WTC11 (cell line): Measurements from ENCODE around the gene CCDC178. TPM values are rescaled to one million over a fixed set of nuclear protein-coding genes. Genes with fewer than 3 reads are reported as not detected.

ENCODE experiments used
- ATAC-seq: fragments of 200-7000 bp; cut with Tn5 transposase; 2 replicates; pipeline ENCODE4 v1.10.0; 2021; ENCODE audit warnings: mild to moderate bottlenecking, moderate library complexity
- CTCF ChIA-PET: fragments of 300-600 bp; sonication (Branson Sonifier 250); formaldehyde crosslinking; loops from one replicate; lab custom pipeline; 2021; ENCODE audit warnings: antibody characterized with exemption; lab: Charles Lee
- POLR2A ChIA-PET: fragments of 350-600 bp; sonication (Branson Sonifier 250); formaldehyde crosslinking; loops from one replicate; lab custom pipeline; 2021; ENCODE audit warnings: antibody characterized with exemption; lab: Charles Lee
- DNase-seq: peaks from one replicate; pipeline ENCODE4 v3.0.0; 2021; ENCODE audit warnings: low spot score
- H3K27ac Mint-ChIP-seq: 2 replicates; pipeline ENCODE4 v1.8.0; 2021; ENCODE audit warnings: mixed read lengths
- H3K27me3 Mint-ChIP-seq: 2 replicates; pipeline ENCODE4 v1.8.0; 2021; ENCODE audit warnings: low read depth, mild to moderate bottlenecking, moderate library complexity, mixed read lengths
- H3K36me3 Mint-ChIP-seq: 2 replicates; pipeline ENCODE4 v1.8.0; 2021; ENCODE audit warnings: mixed read lengths
- H3K4me1 Mint-ChIP-seq: 2 replicates; pipeline ENCODE4 v1.8.0; 2022; ENCODE audit warnings: mixed read lengths
- H3K4me3 Mint-ChIP-seq: 2 replicates; pipeline ENCODE4 v1.8.0; 2021; ENCODE audit warnings: mild to moderate bottlenecking, moderate library complexity, mixed read lengths
- H3K9me3 Mint-ChIP-seq: 2 replicates; pipeline ENCODE4 v1.8.0; 2021; ENCODE audit warnings: mixed read lengths
- ATF2 ChIP-seq: sonication (generic); formaldehyde crosslinking; IDR thresholded peaks from 2 replicates; pipeline ENCODE4 v1.8.1; 2022; ENCODE audit warnings: low read depth, missing genetic modification reagents, borderline replicate concordance
- CDX4 ChIP-seq: fragments of 250-450 bp; sonication (Bioruptor Pico); IDR thresholded peaks from 2 replicates; pipeline ENCODE4 v1.9.0; 2021; ENCODE audit warnings: moderate library complexity, mild to moderate bottlenecking, inconsistent platforms, borderline replicate concordance
- E2F5 ChIP-seq: sonication (generic); formaldehyde crosslinking; IDR thresholded peaks from 2 replicates; pipeline ENCODE4 v1.8.1; 2022; ENCODE audit warnings: mild to moderate bottlenecking, moderate library complexity, missing genetic modification reagents
- ESRRA ChIP-seq: sonication (generic); formaldehyde crosslinking; IDR thresholded peaks from 2 replicates; pipeline ENCODE4 v1.8.1; 2022; ENCODE audit warnings: mild to moderate bottlenecking, missing genetic modification reagents, borderline replicate concordance
- FOXP4 ChIP-seq: sonication (generic); formaldehyde crosslinking; IDR thresholded peaks from 2 replicates; pipeline ENCODE4 v1.8.0; 2022; ENCODE audit warnings: mild to moderate bottlenecking, missing genetic modification reagents
- GABPB1 ChIP-seq: sonication (generic); formaldehyde crosslinking; IDR thresholded peaks from 2 replicates; pipeline ENCODE4 v1.8.1; 2023; ENCODE audit warnings: mild to moderate bottlenecking, missing genetic modification reagents
- GTF2I ChIP-seq: fragments of 250-450 bp; sonication (Bioruptor Pico); conservative IDR thresholded peaks from 2 replicates; pipeline ENCODE4 v1.4.0; 2021; ENCODE audit warnings: mild to moderate bottlenecking
- JAZF1 ChIP-seq: fragments of 250-450 bp; sonication (Bioruptor Pico); IDR thresholded peaks from 2 replicates; pipeline ENCODE4 v1.9.0; 2021; ENCODE audit warnings: moderate library complexity, mild to moderate bottlenecking, inconsistent platforms
- MAX ChIP-seq: sonication (generic); formaldehyde crosslinking; IDR thresholded peaks from 2 replicates; pipeline ENCODE4 v1.8.0; 2022; ENCODE audit warnings: mild to moderate bottlenecking, missing genetic modification reagents
- MLX ChIP-seq: sonication (generic); formaldehyde crosslinking; IDR thresholded peaks from 2 replicates; pipeline ENCODE4 v1.8.1; 2023; ENCODE audit warnings: mild to moderate bottlenecking, missing genetic modification reagents, moderate library complexity
- MYBL2 ChIP-seq: sonication (generic); formaldehyde crosslinking; IDR thresholded peaks from 2 replicates; pipeline ENCODE4 v1.8.1; 2023; ENCODE audit warnings: mild to moderate bottlenecking, moderate library complexity, missing genetic modification reagents
- NFATC4 ChIP-seq: fragments of 250-450 bp; sonication (Bioruptor Pico); IDR thresholded peaks from 2 replicates; pipeline ENCODE4 v1.9.0; 2021; ENCODE audit warnings: mild to moderate bottlenecking
- NR1H2 ChIP-seq: sonication (generic); formaldehyde crosslinking; IDR thresholded peaks from 2 replicates; pipeline ENCODE4 v1.9.0; 2021; ENCODE audit warnings: mild to moderate bottlenecking, moderate library complexity, missing genetic modification reagents
- NR3C1 ChIP-seq: sonication (generic); formaldehyde crosslinking; conservative IDR thresholded peaks from 2 replicates; pipeline ENCODE4 v1.8.1; 2023; ENCODE audit warnings: low read depth, mild to moderate bottlenecking, missing genetic modification reagents
- OVOL2 ChIP-seq: fragments of 250-450 bp; sonication (Bioruptor Pico); IDR thresholded peaks from 2 replicates; pipeline ENCODE4 v1.9.0; 2021; ENCODE audit warnings: mild to moderate bottlenecking, borderline replicate concordance
- STAT6 ChIP-seq: sonication (generic); formaldehyde crosslinking; conservative IDR thresholded peaks from 2 replicates; pipeline ENCODE4 v1.8.1; 2023; ENCODE audit warnings: mild to moderate bottlenecking, low read depth, missing genetic modification reagents, moderate library complexity
- ZNF121 ChIP-seq: sonication (generic); formaldehyde crosslinking; IDR thresholded peaks from 2 replicates; pipeline ENCODE4 v1.8.0; 2023; ENCODE audit warnings: missing genetic modification reagents
- ZNF219 ChIP-seq: sonication (generic); formaldehyde crosslinking; IDR thresholded peaks from 2 replicates; pipeline ENCODE4 v1.8.0; 2023; ENCODE audit warnings: missing genetic modification reagents, mild to moderate bottlenecking, borderline replicate concordance
- ZNF512 ChIP-seq: sonication (generic); formaldehyde crosslinking; IDR thresholded peaks from 2 replicates; pipeline ENCODE4 v1.8.1; 2022; ENCODE audit warnings: missing genetic modification reagents, borderline replicate concordance
- total RNA-seq: library from RNA; stranded (reverse); gene quantifications from 3 replicates; pipeline ENCODE4 v1.2.3, GENCODE V29; 2021

CCDC178 gene
- total RNA-seq, 1 experiment from 2014 or later, result 0.20 TPM

GRCh38 chr18:32929213-32929612 lies 511.3 kb downstream of the CCDC178 start:
- POLR2A ChIA-PET, result no interaction called here
- DNase-seq, result no peak
- Mint-ChIP-seq H3K27ac (no peak overlapping the region), H3K27me3 (no peaks in the 10 kb centered on the region), H3K36me3 (peaks cover 7% of the 10 kb centered on the region), H3K9me3 (peaks cover 11% of the 10 kb centered on the region), H3K4me1 (peaks cover 5% of the 10 kb centered on the region), H3K4me3 (no peak overlapping the region)
- CTCF ChIA-PET, result interaction anchor here (1.4 kb wide), 1 partner anchor 37 kb away, joined by 3 read pairs; no protein-coding TSS in a partner anchor
- ATAC-seq, result no peak
- no peak for TF ChIP-seq NR3C1 (CRISPR knock-in tag)
- no peak for TF ChIP-seq OVOL2 (CRISPR knock-in tag)
- no peak for TF ChIP-seq ATF2 (CRISPR knock-in tag)
- TF ChIP-seq ZNF121 (CRISPR knock-in tag), result no peak
- no peak for TF ChIP-seq CDX4 (CRISPR knock-in tag)
- no peak for TF ChIP-seq ZNF219 (CRISPR knock-in tag)
- no peak for TF ChIP-seq STAT6 (CRISPR knock-in tag)
- TF ChIP-seq MYBL2 (CRISPR knock-in tag), result no peak
- TF ChIP-seq JAZF1 (CRISPR knock-in tag), result no peak
- no peak for TF ChIP-seq NR1H2 (CRISPR knock-in tag)
- no peak for TF ChIP-seq ESRRA (CRISPR knock-in tag)
- TF ChIP-seq GTF2I (CRISPR knock-in tag), result no peak
- no peak for TF ChIP-seq E2F5 (CRISPR knock-in tag)
- no peak for TF ChIP-seq MAX
- TF ChIP-seq NFATC4 (CRISPR knock-in tag), result no peak
- TF ChIP-seq FOXP4, result no peak
- no peak for TF ChIP-seq GABPB1 (CRISPR knock-in tag)
- TF ChIP-seq ZNF512, result no peak
- TF ChIP-seq MLX (CRISPR knock-in tag), result no peak
